H1 (cell line): ENCODE measurements around the gene C19orf67. TPM values are rescaled to one million over a fixed set of nuclear protein-coding genes. Genes with fewer than 3 reads are reported as not detected.

Source experiments
- ASH2L ChIP-seq: fragments of 200-600, 300-600 bp; sonication (generic); IDR thresholded peaks from one replicate; pipeline ENCODE4 v1.7.1; 2017; ENCODE audit warnings: low read length
- ATF3 ChIP-seq: IDR thresholded peaks from 2 replicates; pipeline ENCODE4 v1.6.1; 2011; ENCODE audit warnings: low read depth, mild to moderate bottlenecking, low read length; ENCODE audit not compliant: insufficient read depth
- BACH1 ChIP-seq: IDR thresholded peaks from 2 replicates; pipeline ENCODE4 v1.6.1; 2012; ENCODE audit warnings: low read length, improper control_type of control experiment
- CBX5 ChIP-seq: fragments of 300-800, 300-1000 bp; sonication (generic); IDR thresholded peaks from 2 replicates; pipeline ENCODE4 v1.7.1; 2016; ENCODE audit warnings: antibody characterized with exemption, low read length, low read depth
- CHD1 ChIP-seq: IDR thresholded peaks from 2 replicates; pipeline ENCODE4 v1.6.1; 2012; ENCODE audit warnings: low read depth, low read length, improper control_type of control experiment
- CTBP2 ChIP-seq: IDR thresholded peaks from 2 replicates; pipeline ENCODE4 v1.7.0; 2011; ENCODE audit warnings: borderline replicate concordance, mild to moderate bottlenecking, moderate library complexity, mixed read lengths, low read length; ENCODE audit not compliant: insufficient read depth, insufficient read length
- EGR1 ChIP-seq: IDR thresholded peaks from 2 replicates; pipeline ENCODE4 v1.6.1; 2011; ENCODE audit warnings: low read depth, low read length, borderline replicate concordance
- EP300 ChIP-seq, 2 experiments: IDR thresholded peaks; 1 replicate in 1 of 2; 2 replicates in 1 of 2; pipeline ENCODE4 v1.6.1; 2011 to 2012; ENCODE audit warnings: low read depth in 2 of 2, low read length in 2 of 2, mild to moderate bottlenecking in 2 of 2, borderline replicate concordance in 1 of 2, inconsistent platforms in 1 of 2, moderate library complexity in 1 of 2
- EZH2 ChIP-seq: fragments of 200-600 bp; sonication (generic); IDR thresholded peaks from 2 replicates; pipeline ENCODE4 v1.7.1; 2012; ENCODE audit warnings: low read depth, mild to moderate bottlenecking, moderate library complexity, low read length, inconsistent platforms; ENCODE audit not compliant: severe bottlenecking
- FOSL1 ChIP-seq: IDR thresholded peaks from 2 replicates; pipeline ENCODE4 v1.6.1; 2011; ENCODE audit warnings: mild to moderate bottlenecking, low read depth, low read length, moderate library complexity; ENCODE audit not compliant: insufficient read depth
- HDAC2 ChIP-seq, 2 experiments: fragments of 300-600 bp in 1 of 2; sonication (generic) in 1 of 2; IDR thresholded peaks; 2 replicates each; pipeline ENCODE4 v1.6.1; 2011 to 2012; ENCODE audit warnings: low read depth in 2 of 2, low read length in 2 of 2, mild to moderate bottlenecking in 2 of 2, moderate library complexity in 2 of 2, borderline replicate concordance in 1 of 2, inconsistent platforms in 1 of 2
- JUND ChIP-seq: IDR thresholded peaks from 2 replicates; pipeline ENCODE4 v1.6.1; 2011; ENCODE audit warnings: mild to moderate bottlenecking, improper control_type of control experiment, low read length
- NANOG ChIP-seq: IDR thresholded peaks from 2 replicates; pipeline ENCODE4 v1.6.1; 2011; ENCODE audit warnings: low read length, low read depth, mild to moderate bottlenecking, inconsistent platforms; ENCODE audit not compliant: insufficient read depth, poor library complexity, severe bottlenecking
- NRF1 ChIP-seq: IDR thresholded peaks from 2 replicates; pipeline ENCODE4 v1.6.1; 2011; ENCODE audit warnings: mild to moderate bottlenecking, low read depth, low read length, improper control_type of control experiment
- POU5F1 ChIP-seq: IDR thresholded peaks from 2 replicates; pipeline ENCODE4 v1.6.1; 2011; ENCODE audit warnings: low read depth, mild to moderate bottlenecking, low read length, moderate library complexity
- SIX5 ChIP-seq: IDR thresholded peaks from 2 replicates; pipeline ENCODE4 v1.6.1; 2011; ENCODE audit warnings: mild to moderate bottlenecking, low read depth, low read length
- SP2 ChIP-seq: IDR thresholded peaks from 2 replicates; pipeline ENCODE4 v1.6.1; 2012; ENCODE audit warnings: mild to moderate bottlenecking, low read length, inconsistent platforms
- SRF ChIP-seq: IDR thresholded peaks from 2 replicates; pipeline ENCODE4 v1.6.1; 2011; ENCODE audit warnings: mild to moderate bottlenecking, low read depth, low read length, moderate library complexity
- TAF7 ChIP-seq: optimal IDR thresholded peaks from 2 replicates; pipeline ENCODE3; 2011; ENCODE audit warnings: low read depth, mild to moderate bottlenecking, inconsistent platforms, low read length, moderate library complexity, borderline replicate concordance
- TBP ChIP-seq: IDR thresholded peaks from 2 replicates; pipeline ENCODE4 v1.6.1; 2011; ENCODE audit warnings: low read depth, low read length, improper control_type of control experiment
- TEAD4 ChIP-seq: IDR thresholded peaks from 2 replicates; pipeline ENCODE4 v1.6.1; 2012; ENCODE audit warnings: low read depth, low read length, inconsistent platforms, mixed read lengths
- ZNF274 ChIP-seq: IDR thresholded peaks from 2 replicates; pipeline ENCODE4 v1.7.0; 2012; ENCODE audit warnings: low read length, borderline replicate concordance; ENCODE audit errors: extremely low read depth
- polyA plus RNA-seq, 7 experiments: library from polyadenylated mRNA; depleted of rRNA in 3 of 7; stranded (reverse) in 5 of 7; unstranded in 2 of 7; fragments of >200 nt in 5 of 7; fragments of 200-250 nt in 2 of 7; gene quantifications; 1 replicate in 5 of 7; 2 replicates in 1 of 7; 4 replicates in 1 of 7; pipeline versions ENCODE4 v1.2.1 to v1.2.3, GENCODE V29; 2011 to 2013; ENCODE audit warnings: missing spikeins in 2 of 7, mixed read lengths in 2 of 7
- total RNA-seq: library from RNA; stranded (reverse); fragmentation: NEBNext Ultra II Directional; extraction: Animal tissue kit (Norgen Biotek cat#: 25700); gene quantifications from 2 replicates; pipeline ENCODE4 v1.2.1, GENCODE V29; 2021
- TF ChIP-seq, protein P1 (sequence below), 3 experiments: IDR thresholded peaks; 1 replicate in 2 of 3; 2 replicates in 1 of 3; pipeline versions ENCODE4 v1.5.1 to v1.6.1; 2011; ENCODE audit warnings: low read length in 3 of 3, mild to moderate bottlenecking in 3 of 3, inconsistent platforms in 2 of 3, low read depth in 1 of 3, moderate library complexity in 1 of 3; ENCODE audit not compliant: insufficient read depth in 1 of 3; ENCODE audit errors: control extremely low read depth in 1 of 3

Gene C19orf67
- total and polyA plus RNA-seq, 2 of the 8 experiments (the other 6 are each of a cell fraction or from before 2014, with no cell fraction given), result 0.12 TPM; not detected in 1

DNA sequence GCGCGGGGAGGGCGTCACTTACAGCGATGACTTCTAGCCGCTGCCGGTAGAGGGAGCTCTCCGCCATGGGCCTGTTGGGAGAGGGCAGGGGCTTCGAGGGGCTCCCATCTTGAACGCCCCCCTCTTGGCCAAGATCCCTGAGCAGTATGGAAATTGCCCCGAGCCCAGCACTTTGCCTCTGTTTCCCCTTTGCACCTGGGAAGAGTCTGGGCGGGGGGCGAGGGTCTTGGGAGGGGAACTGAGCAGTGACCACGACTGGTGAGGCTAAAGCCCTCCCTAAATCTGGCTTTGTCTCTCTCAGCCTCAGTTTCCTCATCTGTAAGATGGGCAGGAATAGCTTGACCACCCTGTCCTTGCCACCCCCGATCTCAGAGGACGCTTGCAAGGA is 26.5 kb downstream of the C19orf67 start (continued):
- TF ChIP-seq ATF3, result no peak
- no peak for TF ChIP-seq EP300 (IDR thresholded peaks at IDR 0.05; ENCODE audit: borderline replicate concordance in 1 of 2, low read depth in 2 of 2, low read length in 2 of 2)
- no peak for TF ChIP-seq TAF7
- no peak for TF ChIP-seq SP2
- no peak for TF ChIP-seq CBX5
- TF ChIP-seq SIX5, result no peak
- no peak for TF ChIP-seq NANOG
- TF ChIP-seq BACH1, result no peak
- no peak for TF ChIP-seq CHD1
- no peak for TF ChIP-seq ZNF274
- no peak for TF ChIP-seq NRF1
- TF ChIP-seq ASH2L, result no peak
- TF ChIP-seq EGR1, result no peak
- TF ChIP-seq, protein P1, sequence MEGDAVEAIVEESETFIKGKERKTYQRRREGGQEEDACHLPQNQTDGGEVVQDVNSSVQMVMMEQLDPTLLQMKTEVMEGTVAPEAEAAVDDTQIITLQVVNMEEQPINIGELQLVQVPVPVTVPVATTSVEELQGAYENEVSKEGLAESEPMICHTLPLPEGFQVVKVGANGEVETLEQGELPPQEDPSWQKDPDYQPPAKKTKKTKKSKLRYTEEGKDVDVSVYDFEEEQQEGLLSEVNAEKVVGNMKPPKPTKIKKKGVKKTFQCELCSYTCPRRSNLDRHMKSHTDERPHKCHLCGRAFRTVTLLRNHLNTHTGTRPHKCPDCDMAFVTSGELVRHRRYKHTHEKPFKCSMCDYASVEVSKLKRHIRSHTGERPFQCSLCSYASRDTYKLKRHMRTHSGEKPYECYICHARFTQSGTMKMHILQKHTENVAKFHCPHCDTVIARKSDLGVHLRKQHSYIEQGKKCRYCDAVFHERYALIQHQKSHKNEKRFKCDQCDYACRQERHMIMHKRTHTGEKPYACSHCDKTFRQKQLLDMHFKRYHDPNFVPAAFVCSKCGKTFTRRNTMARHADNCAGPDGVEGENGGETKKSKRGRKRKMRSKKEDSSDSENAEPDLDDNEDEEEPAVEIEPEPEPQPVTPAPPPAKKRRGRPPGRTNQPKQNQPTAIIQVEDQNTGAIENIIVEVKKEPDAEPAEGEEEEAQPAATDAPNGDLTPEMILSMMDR (IDR thresholded peaks at IDR 0.05; ENCODE audit: control extremely low read depth in 1 of 3, insufficient read depth in 1 of 3, low read depth in 1 of 3, low read length in 3 of 3), result peak; percentile 74 to 96 (median 83)
- TF ChIP-seq TEAD4, result no peak
- no peak for TF ChIP-seq EZH2
- TF ChIP-seq TBP, result no peak
- no peak for TF ChIP-seq JUND
- TF ChIP-seq CTBP2, result no peak
- TF ChIP-seq HDAC2 (IDR thresholded peaks at IDR 0.05; ENCODE audit: borderline replicate concordance in 1 of 2, low read depth in 2 of 2, low read length in 2 of 2), result peak in 1 of 2 experiments; percentile 88; a peak in 1 of 4 replicates
- TF ChIP-seq POU5F1, result no peak
- no peak for TF ChIP-seq FOSL1
- no peak for TF ChIP-seq SRF
